ENCODE data around the gene ANKH. TPM values are rescaled to one million over a fixed set of nuclear protein-coding genes. Genes with fewer than 3 reads are reported as not detected.
"Not testable (repeated sequence)": the region's sequence is repeated elsewhere in the genome, so short reads cannot be mapped to it uniquely, and the experiment has no call there.

ANKH gene
- total RNA-seq, 1 experiment from 2014 or later, result 53.2 TPM

- Mint-ChIP-seq H3K27ac (ENCODE audit: unreplicated experiment) (no peak overlapping the region), H3K27me3 (ENCODE audit: unreplicated experiment) (peaks cover 13% of the 10 kb centered on the region), H3K9me3 (ENCODE audit: low read depth, unreplicated experiment) (peaks cover 2% of the 10 kb centered on the region), H3K36me3 (ENCODE audit: insufficient read depth, unreplicated experiment) (no peaks in the 10 kb centered on the region), H3K4me1 (ENCODE audit: low read depth, unreplicated experiment) (no peaks in the 10 kb centered on the region), H3K4me3 (ENCODE audit: low read depth, unreplicated experiment) (no peak overlapping the region)
- DNase-seq, result no peak
- intact Hi-C loops (cut with micrococcal nuclease; ENCODE audit: unreplicated experiment), result no loop called here
- TF ChIP-seq CTCF (IDR thresholded peaks at IDR 0.05; ENCODE audit: unreplicated experiment), result no peak
- CTCF ChIA-PET, result interaction anchor here (0.6 to 0.9 kb wide), 5 partner anchors 69 to 707 kb away, joined by 3 to 4 read pairs (median 3); no protein-coding TSS in a partner anchor
- no TSS peak for BruUV-seq (replicated peaks)
These were observed 8.5 kb upstream of the ANKH start for GRCh38 chr5:14879937-14880589.

GRCh38 chr5:14879393-14879792 is 7.8 kb upstream of the ANKH start:
- DNase-seq, result no peak
- Mint-ChIP-seq H3K36me3 (ENCODE audit: insufficient read depth, unreplicated experiment) (no peaks in the 10 kb centered on the region), H3K4me1 (ENCODE audit: low read depth, unreplicated experiment) (no peaks in the 10 kb centered on the region), H3K27me3 (ENCODE audit: unreplicated experiment) (peaks cover 6% of the 10 kb centered on the region), H3K27ac (ENCODE audit: unreplicated experiment) (no peak overlapping the region), H3K9me3 (ENCODE audit: low read depth, unreplicated experiment) (peaks cover 2% of the 10 kb centered on the region), H3K4me3 (ENCODE audit: low read depth, unreplicated experiment) (no peak overlapping the region)
- no peak for TF ChIP-seq CTCF (IDR thresholded peaks at IDR 0.05; ENCODE audit: unreplicated experiment)
- CTCF ChIA-PET, result interaction anchor here (0.6 to 0.7 kb wide), 2 partner anchors 68 to 706 kb away, joined by 4 read pairs; no protein-coding TSS in a partner anchor
- intact Hi-C loops (cut with micrococcal nuclease; ENCODE audit: unreplicated experiment), result no loop called here
- no TSS peak for BruUV-seq (replicated peaks)

DNA sequence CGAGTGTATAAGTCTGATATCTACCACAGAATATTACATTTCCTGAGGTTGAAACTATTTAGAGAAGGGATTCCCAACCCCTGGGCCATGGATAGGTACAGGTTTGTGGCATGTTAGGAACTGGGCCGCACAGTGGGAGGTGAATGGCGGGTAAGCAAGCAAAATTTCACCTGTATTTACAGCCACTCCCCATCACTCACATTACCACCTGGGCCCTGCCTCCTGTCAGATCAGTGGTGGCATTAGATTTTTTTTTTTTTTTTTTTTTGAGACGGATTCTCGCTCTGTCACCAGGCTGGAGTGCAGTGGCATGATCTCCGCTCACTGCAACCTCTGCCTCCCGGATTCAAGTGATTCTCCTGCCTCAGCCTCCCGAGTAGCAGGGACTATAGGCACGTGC is 6.6 kb upstream of the ANKH start:
- DNase-seq; H3K9me3 Mint-ChIP-seq (ENCODE audit: low read depth, unreplicated experiment); BruUV-seq (replicated peaks); H3K27ac Mint-ChIP-seq (ENCODE audit: unreplicated experiment); H3K27me3 Mint-ChIP-seq (ENCODE audit: unreplicated experiment); intact Hi-C loops (cut with micrococcal nuclease; ENCODE audit: unreplicated experiment); H3K4me3 Mint-ChIP-seq (ENCODE audit: low read depth, unreplicated experiment); H3K36me3 Mint-ChIP-seq (ENCODE audit: insufficient read depth, unreplicated experiment); H3K4me1 Mint-ChIP-seq (ENCODE audit: low read depth, unreplicated experiment): not testable (repeated sequence)
- CTCF ChIA-PET, result interaction anchor here (0.6 kb wide), 1 partner anchor 749 kb away, joined by 3 read pairs; no protein-coding TSS in a partner anchor

DNA sequence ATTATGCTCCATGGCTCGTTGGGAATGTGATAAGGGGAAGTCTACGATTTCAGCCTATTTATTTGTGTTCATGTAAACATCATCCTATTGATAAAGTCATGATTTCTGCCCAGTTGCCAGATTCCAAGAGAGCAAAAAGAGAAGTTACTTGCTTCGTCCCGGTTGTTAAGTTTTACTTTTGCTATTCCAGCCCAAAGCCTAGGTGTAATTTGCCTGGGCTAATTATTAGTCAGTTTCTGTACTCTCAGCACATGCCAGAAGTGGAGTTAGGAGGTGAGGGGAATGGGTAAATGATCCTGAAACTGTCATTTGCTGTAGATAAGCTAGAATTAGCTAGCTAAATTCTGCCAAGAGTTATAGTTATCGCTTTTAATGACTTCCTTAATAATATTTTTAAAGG is 4.5 kb upstream of the ANKH start:
- no peak for TF ChIP-seq CTCF (IDR thresholded peaks at IDR 0.05; ENCODE audit: unreplicated experiment)
- no peaks in the 10 kb centered on the region for H3K4me1 Mint-ChIP-seq (ENCODE audit: low read depth, unreplicated experiment)
- CTCF ChIA-PET, result interaction anchor here (0.7 kb wide), 1 partner anchor 255 kb away, joined by 3 read pairs; no protein-coding TSS in a partner anchor
- DNase-seq, result no peak
- intact Hi-C loops (cut with micrococcal nuclease; ENCODE audit: unreplicated experiment), result no loop called here
- no peaks in the 10 kb centered on the region for H3K9me3 Mint-ChIP-seq (ENCODE audit: low read depth, unreplicated experiment)
- H3K27me3 Mint-ChIP-seq (ENCODE audit: unreplicated experiment), result no peaks in the 10 kb centered on the region
- peaks cover 11% of the 10 kb centered on the region for H3K36me3 Mint-ChIP-seq (ENCODE audit: insufficient read depth, unreplicated experiment)
- BruUV-seq (replicated peaks), result no TSS peak
- H3K4me3 Mint-ChIP-seq (ENCODE audit: low read depth, unreplicated experiment), result no peak overlapping the region
- no peak overlapping the region for H3K27ac Mint-ChIP-seq (ENCODE audit: unreplicated experiment)

DNA sequence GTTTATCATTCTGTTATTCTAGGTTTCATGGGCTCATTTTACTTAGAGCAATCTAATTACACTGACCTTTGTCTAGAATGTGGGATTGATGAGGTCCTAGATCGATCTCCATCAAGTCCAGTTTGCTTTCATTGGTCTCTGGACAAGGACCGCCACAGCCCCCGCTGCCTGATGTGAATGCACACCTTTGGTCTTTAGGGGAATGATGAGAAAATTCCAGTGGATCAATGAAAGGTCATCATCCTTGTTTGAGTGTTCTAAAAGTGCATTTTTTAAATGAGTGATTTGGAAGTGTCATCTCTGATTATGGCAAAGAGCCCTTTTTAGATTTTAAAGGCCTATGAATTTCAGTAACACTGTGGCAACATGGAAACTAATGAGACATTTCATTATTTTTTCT is 2.2 kb upstream of the ANKH start:
- Mint-ChIP-seq H3K4me1 (ENCODE audit: low read depth, unreplicated experiment) (peaks cover 18% of the 10 kb centered on the region), H3K27me3 (ENCODE audit: unreplicated experiment) (no peaks in the 10 kb centered on the region), H3K27ac (ENCODE audit: unreplicated experiment) (no peak overlapping the region), H3K36me3 (ENCODE audit: insufficient read depth, unreplicated experiment) (peaks cover 27% of the 10 kb centered on the region), H3K4me3 (ENCODE audit: low read depth, unreplicated experiment) (no peak overlapping the region), H3K9me3 (ENCODE audit: low read depth, unreplicated experiment) (no peaks in the 10 kb centered on the region)
- CTCF ChIA-PET, result interaction anchor here (1.3 kb wide), 1 partner anchor 130 kb away, joined by 4 read pairs; no protein-coding TSS in a partner anchor
- BruUV-seq (replicated peaks), result no TSS peak
- intact Hi-C loops (cut with micrococcal nuclease; ENCODE audit: unreplicated experiment), result no loop called here
- TF ChIP-seq CTCF (IDR thresholded peaks at IDR 0.05; ENCODE audit: unreplicated experiment), result no peak
- DNase-seq, result no peak
